ENCODE measurements around the gene CDH5. TPM values are rescaled to one million over a fixed set of nuclear protein-coding genes. Genes with fewer than 3 reads are reported as not detected.

Gene CDH5
- total and polyA plus RNA-seq, 8 donors = 77.2 to 179 (median 154) TPM

DNA sequence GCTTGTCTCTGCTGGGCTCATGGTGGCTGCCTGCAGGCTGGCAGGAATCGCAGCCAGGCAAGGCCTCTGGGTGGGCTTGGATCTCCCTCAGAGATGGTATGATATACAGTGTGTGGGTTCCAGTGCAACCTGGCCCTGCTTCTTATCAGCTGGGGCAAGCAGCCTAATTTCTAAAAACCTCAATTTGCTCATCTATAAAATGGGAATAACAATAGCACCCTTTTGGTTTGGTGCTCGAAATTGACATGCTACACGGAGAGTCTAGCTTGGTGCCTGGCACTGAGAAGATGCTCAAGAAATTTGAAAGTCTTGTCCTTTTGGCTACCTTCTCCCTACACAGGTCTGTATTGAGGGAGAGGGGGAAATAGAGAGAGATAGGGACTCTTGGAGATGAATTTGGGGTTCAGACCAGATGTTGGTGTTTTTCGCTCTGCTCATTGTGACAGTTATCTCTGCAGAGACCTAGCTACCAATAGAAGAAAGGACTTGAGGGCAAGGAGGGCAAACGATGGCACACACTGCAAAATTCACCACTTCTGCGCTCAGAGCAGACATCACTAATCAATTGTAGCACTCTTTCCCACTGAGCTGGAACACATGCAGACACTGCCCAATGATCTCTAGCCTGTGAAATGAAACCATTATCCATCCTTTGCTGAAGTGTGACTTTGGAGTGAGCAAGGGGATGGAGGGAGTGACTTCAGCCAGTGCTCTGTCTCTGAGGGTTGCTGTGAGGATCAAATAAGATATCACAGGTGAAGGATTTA is 76.2 kb downstream of the CDH5 start:
- Histone ChIP-seq H3K4me1 (no peaks in the 10 kb centered on the region), H3K4me3 (no peak overlapping the region), H3K27me3 (no peaks in the 10 kb centered on the region), H3K36me3 (no peaks in the 10 kb centered on the region), H3K27ac (no peak overlapping the region), H3K9me3 (no peaks in the 10 kb centered on the region)
- intact Hi-C loops (cut with DNase I) = no loop called here
- ATAC-seq (no peak), DNase-seq (no peak)
- TF ChIP-seq, protein P1, sequence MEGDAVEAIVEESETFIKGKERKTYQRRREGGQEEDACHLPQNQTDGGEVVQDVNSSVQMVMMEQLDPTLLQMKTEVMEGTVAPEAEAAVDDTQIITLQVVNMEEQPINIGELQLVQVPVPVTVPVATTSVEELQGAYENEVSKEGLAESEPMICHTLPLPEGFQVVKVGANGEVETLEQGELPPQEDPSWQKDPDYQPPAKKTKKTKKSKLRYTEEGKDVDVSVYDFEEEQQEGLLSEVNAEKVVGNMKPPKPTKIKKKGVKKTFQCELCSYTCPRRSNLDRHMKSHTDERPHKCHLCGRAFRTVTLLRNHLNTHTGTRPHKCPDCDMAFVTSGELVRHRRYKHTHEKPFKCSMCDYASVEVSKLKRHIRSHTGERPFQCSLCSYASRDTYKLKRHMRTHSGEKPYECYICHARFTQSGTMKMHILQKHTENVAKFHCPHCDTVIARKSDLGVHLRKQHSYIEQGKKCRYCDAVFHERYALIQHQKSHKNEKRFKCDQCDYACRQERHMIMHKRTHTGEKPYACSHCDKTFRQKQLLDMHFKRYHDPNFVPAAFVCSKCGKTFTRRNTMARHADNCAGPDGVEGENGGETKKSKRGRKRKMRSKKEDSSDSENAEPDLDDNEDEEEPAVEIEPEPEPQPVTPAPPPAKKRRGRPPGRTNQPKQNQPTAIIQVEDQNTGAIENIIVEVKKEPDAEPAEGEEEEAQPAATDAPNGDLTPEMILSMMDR (IDR thresholded peaks at IDR 0.05) = no peak

DNA sequence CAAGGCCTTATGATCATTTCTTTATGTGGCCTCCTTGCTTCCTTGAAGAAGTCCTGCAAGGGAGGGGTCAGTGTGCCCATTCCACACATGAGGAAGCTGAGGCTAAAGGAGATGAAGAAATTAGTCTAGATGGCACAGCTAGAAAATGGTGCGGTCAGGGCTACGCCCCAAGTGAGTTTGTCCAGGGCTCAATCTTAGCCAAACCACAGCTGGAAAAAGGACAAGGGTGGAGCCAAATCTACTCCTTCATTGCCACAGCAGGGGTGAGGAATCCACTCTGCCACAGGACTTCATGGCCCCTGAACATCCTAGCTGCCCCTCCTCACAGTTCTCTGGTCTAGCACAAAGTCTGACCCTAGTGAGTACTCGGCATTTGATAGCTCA is 76.8 kb downstream of the CDH5 start:
- Histone ChIP-seq H3K4me1 (no peaks in the 10 kb centered on the region), H3K4me3 (no peak overlapping the region), H3K27me3 (no peaks in the 10 kb centered on the region), H3K9me3 (no peaks in the 10 kb centered on the region), H3K27ac (no peak overlapping the region), H3K36me3 (no peaks in the 10 kb centered on the region)
- intact Hi-C loops (cut with DNase I) = no loop called here
- no peak for DNase-seq
- no peak for ATAC-seq
- TF ChIP-seq, protein P1 (IDR thresholded peaks at IDR 0.05) = no peak

DNA sequence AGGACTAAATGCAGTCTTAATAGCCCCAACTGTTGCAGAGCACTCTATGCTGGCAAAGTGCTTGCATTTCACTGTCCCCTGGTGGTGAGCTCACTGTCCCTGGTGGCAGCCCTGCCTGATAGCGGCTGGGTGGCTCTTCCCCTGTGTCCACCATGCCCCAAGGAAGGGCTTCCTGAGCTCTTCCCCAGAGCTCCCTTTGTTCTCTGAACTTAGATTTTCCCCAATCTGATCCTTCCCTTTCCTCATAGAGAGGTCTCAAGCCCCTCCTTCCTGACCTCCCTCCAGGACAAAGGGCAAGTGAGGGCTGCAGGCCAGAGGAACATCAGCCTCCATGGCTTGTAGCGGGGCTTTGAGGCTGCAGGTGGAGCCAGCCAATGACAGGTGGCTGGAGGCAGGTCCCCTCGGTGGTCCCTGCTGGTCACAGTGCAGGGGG is 77.6 kb downstream of the CDH5 start:
- no peak overlapping the region for H3K27ac ChIP-seq
- no peak overlapping the region for H3K4me3 ChIP-seq
- TF ChIP-seq, protein P1 (IDR thresholded peaks at IDR 0.05) = no peak
- intact Hi-C loops (cut with DNase I) = no loop called here
- H3K9me3 ChIP-seq = no peaks in the 10 kb centered on the region
- no peaks in the 10 kb centered on the region for H3K27me3 ChIP-seq
- ATAC-seq = no peak
- H3K4me1 ChIP-seq = no peaks in the 10 kb centered on the region
- H3K36me3 ChIP-seq = no peaks in the 10 kb centered on the region
- DNase-seq = no peak

DNA sequence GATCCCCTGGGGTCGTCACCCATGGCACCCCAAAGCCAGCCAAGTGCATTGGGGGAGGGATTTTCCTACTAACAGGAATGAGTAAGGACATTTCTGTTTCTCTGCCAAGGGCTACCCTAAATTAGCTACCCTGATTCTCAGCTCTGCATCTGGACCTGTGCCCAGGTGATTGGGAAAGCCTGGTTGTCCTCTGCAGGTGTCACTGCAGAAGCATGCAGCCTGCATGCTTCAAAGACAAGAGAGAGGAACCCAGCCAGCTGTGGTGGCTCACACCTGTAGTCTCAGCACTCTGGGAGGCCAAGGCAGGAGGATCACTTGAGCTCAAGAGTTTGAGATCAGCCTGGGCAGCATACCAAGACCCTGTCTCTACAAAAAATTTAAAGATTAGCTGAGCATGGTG is 80.2 kb downstream of the CDH5 start:
- Histone ChIP-seq H3K36me3 (no peaks in the 10 kb centered on the region), H3K4me3 (no peak overlapping the region), H3K27me3 (no peaks in the 10 kb centered on the region), H3K4me1 (no peaks in the 10 kb centered on the region), H3K27ac (no peak overlapping the region), H3K9me3 (no peaks in the 10 kb centered on the region)
- intact Hi-C loops (cut with DNase I) = no loop called here
- ATAC-seq (no peak), DNase-seq (no peak)
- TF ChIP-seq, protein P1 (IDR thresholded peaks at IDR 0.05) = no peak

DNA sequence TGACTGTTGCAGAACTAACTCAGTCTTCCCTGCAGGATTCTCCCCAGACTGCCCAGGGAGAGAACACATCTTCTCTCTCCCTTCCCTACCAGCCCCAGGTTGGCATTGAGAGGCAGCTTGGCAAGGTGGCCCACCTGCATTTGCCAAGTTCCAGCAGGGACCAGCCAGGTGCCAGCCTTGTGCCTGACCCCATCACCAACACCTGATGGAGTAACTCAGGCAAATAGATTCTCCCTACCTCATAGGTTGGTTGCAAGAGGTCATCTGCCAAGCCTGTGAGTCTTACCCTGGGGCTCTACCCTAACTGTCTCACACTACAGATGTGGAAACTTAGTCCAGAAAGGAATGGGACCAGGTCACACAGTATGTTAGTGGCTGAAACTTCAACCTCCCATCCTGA is 81.0 kb downstream of the CDH5 start:
- ATAC-seq = no peak
- H3K4me1 ChIP-seq = no peaks in the 10 kb centered on the region

More for the DNA sequence above, 81.0 kb downstream of the CDH5 start:
- no peak overlapping the region for H3K4me3 ChIP-seq
- intact Hi-C loops (cut with DNase I) = no loop called here
- no peaks in the 10 kb centered on the region for H3K27me3 ChIP-seq
- no peaks in the 10 kb centered on the region for H3K9me3 ChIP-seq
- TF ChIP-seq, protein P1 (IDR thresholded peaks at IDR 0.05) = no peak
- no peaks in the 10 kb centered on the region for H3K36me3 ChIP-seq
- no peak overlapping the region for H3K27ac ChIP-seq
- DNase-seq = no peak
